Middle frontal gyrus (tissue), 1 donor: Measurements from ENCODE around the gene IFITM2.
"Not testable (repeated sequence)": the region's sequence is repeated elsewhere in the genome, so short reads cannot be mapped to it uniquely, and the experiment has no call there.

ENCODE experiments used
- DNase-seq: peaks from one replicate; pipeline ENCODE4 v3.0.0-alpha.2; 2015; ENCODE audit warnings: low spot score; ENCODE audit errors: extremely low spot score

Gene IFITM2

GRCh38 chr11:339963-340362 is 32.3 kb downstream of the IFITM2 start:
- DNase-seq: no peak

- DNase-seq: no peak
Measured at GRCh38 chr11:340539-341512, 33.2 kb downstream of the IFITM2 start.

- no peak for DNase-seq
Measured at GRCh38 chr11:342328-342727, 34.7 kb downstream of the IFITM2 start.

GRCh38 chr11:344836-345578 is 37.4 kb downstream of the IFITM2 start:
- DNase-seq: no peak

- DNase-seq: no peak
Measured at GRCh38 chr11:346529-346928, 38.9 kb downstream of the IFITM2 start.

GRCh38 chr11:349270-349954 is 41.8 kb downstream of the IFITM2 start:
- DNase-seq: not testable (repeated sequence)

- not testable (repeated sequence) for DNase-seq
Measured at GRCh38 chr11:350033-350722, 42.6 kb downstream of the IFITM2 start.

GRCh38 chr11:350723-351255 is 43.2 kb downstream of the IFITM2 start:
- no peak for DNase-seq

- no peak for DNase-seq
Measured at GRCh38 chr11:351411-351810, 43.8 kb downstream of the IFITM2 start.

- DNase-seq: no peak
Measured at GRCh38 chr11:352456-353031, 44.9 kb downstream of the IFITM2 start.

GRCh38 chr11:353179-353873 is 45.7 kb downstream of the IFITM2 start:
- peak; percentile 26 for DNase-seq

GRCh38 chr11:355581-356458 is 48.2 kb downstream of the IFITM2 start:
- no peak for DNase-seq

GRCh38 chr11:356610-357009 is 49.0 kb downstream of the IFITM2 start:
- DNase-seq: no peak

GRCh38 chr11:357582-357981 is 50.0 kb downstream of the IFITM2 start:
- no peak for DNase-seq

GRCh38 chr11:358129-358800 is 50.6 kb downstream of the IFITM2 start:
- no peak for DNase-seq
